ENCODE measurements around the gene AGAP2. TPM values are rescaled to one million over a fixed set of nuclear protein-coding genes. Genes with fewer than 3 reads are reported as not detected.

AGAP2 gene
- polyA plus RNA-seq, 2 of the 4 experiments (the other 2 are of a cell fraction): 0.26 to 0.45 TPM

DNA sequence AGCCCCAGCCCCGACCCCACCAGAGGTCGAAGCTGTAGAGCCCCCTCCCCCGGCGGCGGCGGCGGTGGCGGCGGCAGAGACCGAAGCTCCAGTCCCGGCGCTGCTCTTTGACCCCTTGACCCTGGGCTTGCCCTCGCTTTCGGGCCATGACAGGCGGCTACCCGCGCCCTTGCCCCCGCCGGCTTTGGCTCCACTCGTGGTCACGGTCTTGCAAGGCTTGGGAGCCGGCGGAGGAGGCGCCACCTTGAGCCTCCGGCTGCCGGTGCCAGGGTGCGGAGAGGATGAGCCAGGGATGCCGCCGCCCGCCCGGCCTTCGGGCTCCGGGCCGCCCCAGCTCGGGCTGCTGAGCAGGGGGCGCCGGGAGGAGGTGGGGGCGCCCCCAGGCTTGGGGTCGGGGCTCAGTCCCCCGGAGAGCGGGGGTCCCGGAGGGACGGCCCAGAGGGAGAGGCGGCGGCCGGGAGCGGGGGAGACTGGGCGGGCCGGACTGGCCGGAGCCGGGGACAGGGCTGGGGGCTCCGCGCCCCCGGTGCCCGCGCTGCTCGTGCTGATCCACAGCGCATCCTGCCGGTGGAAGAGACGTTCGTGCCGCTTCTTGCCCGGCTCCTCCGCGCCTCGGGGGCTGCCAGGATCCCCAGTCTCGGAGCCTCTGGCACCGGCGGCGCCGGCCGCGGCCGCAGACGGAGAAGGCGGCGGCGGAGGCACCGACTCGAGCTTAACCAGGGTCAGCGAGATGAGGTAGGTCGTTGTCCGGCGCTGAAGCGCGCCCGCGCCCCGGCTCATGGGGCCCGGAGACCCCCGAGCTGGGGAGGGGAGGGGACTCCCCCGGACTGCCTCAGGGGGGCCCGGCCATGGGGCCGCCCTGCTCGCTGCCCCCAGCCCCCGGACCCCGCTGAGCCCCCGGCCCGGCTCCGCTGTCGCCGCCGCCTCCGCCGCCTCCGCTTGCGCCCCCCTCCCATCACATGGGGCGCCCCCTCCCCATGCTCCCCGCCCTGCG is 778 bp downstream of the AGAP2 start:
- ChIA-PET CTCF (interaction anchor here (0.7 to 10.7 kb wide), 12 partner anchors 10 to 279 kb away, joined by 3 to 242 read pairs (median 3); partner anchors contain the start of genes B4GALNT1 and OS9), POLR2A (interaction anchor here (1.5 kb wide), 1 partner anchor 12 kb away, joined by 6 read pairs; no protein-coding TSS in a partner anchor)
- H3K9me3 ChIP-seq: no peaks in the 10 kb centered on the region
- no peak for DNase-seq (ENCODE audit: low read depth in 1 of 2, low spot score in 1 of 2)
- H3K4me3 ChIP-seq: peak overlapping the region; percentile 60
- WGBS (ENCODE audit: missing lambda C conversion rate): 2% methylated on average over 24 of the region's 110 CpGs
- peak overlapping the region; percentile 100 for H3K4me2 ChIP-seq
- peak; percentile 4 to 29; a peak in 3 of 6 replicates for ATAC-seq
- peaks cover 27% of the 10 kb centered on the region for H3K4me1 ChIP-seq
- TF ChIP-seq SMC3 (IDR thresholded peaks at IDR 0.05) (peak; percentile 16; the same call in 1 of the 3 replicates), E2F6 (IDR thresholded peaks at IDR 0.05; ENCODE audit: borderline replicate concordance, low read depth) (peak; percentile 29; the same call in 1 of the 2 replicates), HDAC2 (IDR thresholded peaks at IDR 0.05) (no peak)
- TF ChIP-seq, protein P1, sequence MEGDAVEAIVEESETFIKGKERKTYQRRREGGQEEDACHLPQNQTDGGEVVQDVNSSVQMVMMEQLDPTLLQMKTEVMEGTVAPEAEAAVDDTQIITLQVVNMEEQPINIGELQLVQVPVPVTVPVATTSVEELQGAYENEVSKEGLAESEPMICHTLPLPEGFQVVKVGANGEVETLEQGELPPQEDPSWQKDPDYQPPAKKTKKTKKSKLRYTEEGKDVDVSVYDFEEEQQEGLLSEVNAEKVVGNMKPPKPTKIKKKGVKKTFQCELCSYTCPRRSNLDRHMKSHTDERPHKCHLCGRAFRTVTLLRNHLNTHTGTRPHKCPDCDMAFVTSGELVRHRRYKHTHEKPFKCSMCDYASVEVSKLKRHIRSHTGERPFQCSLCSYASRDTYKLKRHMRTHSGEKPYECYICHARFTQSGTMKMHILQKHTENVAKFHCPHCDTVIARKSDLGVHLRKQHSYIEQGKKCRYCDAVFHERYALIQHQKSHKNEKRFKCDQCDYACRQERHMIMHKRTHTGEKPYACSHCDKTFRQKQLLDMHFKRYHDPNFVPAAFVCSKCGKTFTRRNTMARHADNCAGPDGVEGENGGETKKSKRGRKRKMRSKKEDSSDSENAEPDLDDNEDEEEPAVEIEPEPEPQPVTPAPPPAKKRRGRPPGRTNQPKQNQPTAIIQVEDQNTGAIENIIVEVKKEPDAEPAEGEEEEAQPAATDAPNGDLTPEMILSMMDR (IDR thresholded peaks at IDR 0.05): peak; percentile 47
- FAIRE-seq: no peak
- peak overlapping the region; percentile 39 to 80; a peak in 5 of 6 replicates for H3K27ac ChIP-seq

DNA sequence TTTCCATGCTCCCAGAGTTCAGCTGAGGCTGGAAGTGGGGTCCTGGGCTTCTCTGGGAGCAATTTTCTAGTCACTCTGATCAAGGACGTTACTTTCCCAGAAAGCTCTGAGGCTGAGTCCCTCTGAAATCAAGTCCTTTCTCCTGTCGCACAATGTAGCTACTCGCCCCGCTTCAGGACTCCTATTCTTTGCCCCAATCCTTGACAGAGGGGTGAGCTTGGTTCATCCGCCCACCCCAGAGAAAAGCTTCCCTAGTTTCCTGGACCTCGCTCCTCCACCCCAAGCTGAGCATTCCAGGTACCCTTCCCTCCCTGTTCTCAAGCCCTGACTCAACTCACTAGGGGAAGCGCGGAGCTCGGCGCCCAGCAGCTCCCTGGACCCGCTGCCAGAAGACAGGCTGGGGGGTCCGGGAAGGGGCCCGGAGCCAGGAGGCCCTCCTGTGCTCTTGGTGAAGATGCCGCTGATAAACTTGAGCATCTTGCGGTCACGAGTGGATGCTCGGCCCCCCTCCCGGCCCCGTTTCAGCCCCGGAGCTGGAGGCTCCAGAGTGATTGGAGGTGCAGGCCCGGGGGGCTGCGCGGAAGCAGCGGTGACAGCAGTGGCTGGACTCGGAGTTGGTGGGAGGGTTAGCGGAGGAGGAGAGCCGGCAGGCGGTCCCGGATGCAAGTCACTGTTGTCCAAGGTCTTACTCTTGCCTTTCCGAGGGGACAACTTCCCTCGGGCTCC is 1.6 kb downstream of the AGAP2 start:
- ATAC-seq (peak in 1 of 2 experiments; percentile 15; a peak in 3 of 6 replicates), FAIRE-seq (no peak), DNase-seq (ENCODE audit: low read depth in 1 of 2, low spot score in 1 of 2) (no peak)
- Histone ChIP-seq H3K27ac (peak overlapping the region in 1 of 2 experiments; percentile 80; a peak in 3 of 6 replicates), H3K9me3 (no peaks in the 10 kb centered on the region), H3K4me2 (peak overlapping the region; percentile 100), H3K4me3 (peak overlapping the region; percentile 60), H3K4me1 (peaks cover 27% of the 10 kb centered on the region)
- 19% methylated on average over 28 of the region's 31 CpGs for WGBS (ENCODE audit: missing lambda C conversion rate)
- no peak for TF ChIP-seq MYC (IDR thresholded peaks at IDR 0.05; ENCODE audit: borderline replicate concordance, low read length)
- peak; percentile 81 for TF ChIP-seq ZFP36 (IDR thresholded peaks at IDR 0.05; ENCODE audit: borderline replicate concordance, partially characterized antibody)
- no peak; the same call in 1 of the 2 replicates for TF ChIP-seq RNF2 (IDR thresholded peaks at IDR 0.05; ENCODE audit: borderline replicate concordance, low read depth)
- TF ChIP-seq, protein P2, sequence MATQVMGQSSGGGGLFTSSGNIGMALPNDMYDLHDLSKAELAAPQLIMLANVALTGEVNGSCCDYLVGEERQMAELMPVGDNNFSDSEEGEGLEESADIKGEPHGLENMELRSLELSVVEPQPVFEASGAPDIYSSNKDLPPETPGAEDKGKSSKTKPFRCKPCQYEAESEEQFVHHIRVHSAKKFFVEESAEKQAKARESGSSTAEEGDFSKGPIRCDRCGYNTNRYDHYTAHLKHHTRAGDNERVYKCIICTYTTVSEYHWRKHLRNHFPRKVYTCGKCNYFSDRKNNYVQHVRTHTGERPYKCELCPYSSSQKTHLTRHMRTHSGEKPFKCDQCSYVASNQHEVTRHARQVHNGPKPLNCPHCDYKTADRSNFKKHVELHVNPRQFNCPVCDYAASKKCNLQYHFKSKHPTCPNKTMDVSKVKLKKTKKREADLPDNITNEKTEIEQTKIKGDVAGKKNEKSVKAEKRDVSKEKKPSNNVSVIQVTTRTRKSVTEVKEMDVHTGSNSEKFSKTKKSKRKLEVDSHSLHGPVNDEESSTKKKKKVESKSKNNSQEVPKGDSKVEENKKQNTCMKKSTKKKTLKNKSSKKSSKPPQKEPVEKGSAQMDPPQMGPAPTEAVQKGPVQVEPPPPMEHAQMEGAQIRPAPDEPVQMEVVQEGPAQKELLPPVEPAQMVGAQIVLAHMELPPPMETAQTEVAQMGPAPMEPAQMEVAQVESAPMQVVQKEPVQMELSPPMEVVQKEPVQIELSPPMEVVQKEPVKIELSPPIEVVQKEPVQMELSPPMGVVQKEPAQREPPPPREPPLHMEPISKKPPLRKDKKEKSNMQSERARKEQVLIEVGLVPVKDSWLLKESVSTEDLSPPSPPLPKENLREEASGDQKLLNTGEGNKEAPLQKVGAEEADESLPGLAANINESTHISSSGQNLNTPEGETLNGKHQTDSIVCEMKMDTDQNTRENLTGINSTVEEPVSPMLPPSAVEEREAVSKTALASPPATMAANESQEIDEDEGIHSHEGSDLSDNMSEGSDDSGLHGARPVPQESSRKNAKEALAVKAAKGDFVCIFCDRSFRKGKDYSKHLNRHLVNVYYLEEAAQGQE (IDR thresholded peaks at IDR 0.05): no peak
- CTCF ChIA-PET: interaction anchor here (0.7 to 10.7 kb wide), 18 partner anchors 8 to 274 kb away, joined by 3 to 242 read pairs (median 4); partner anchors contain the start of genes B4GALNT1, CYP27B1, OS9 and PIP4K2C
- POLR2A ChIA-PET: interaction anchor here (1.5 kb wide), 1 partner anchor 11 kb away, joined by 6 read pairs; no protein-coding TSS in a partner anchor
